Testis (tissue), 3 donors: ENCODE data around the gene AURKA. TPM values are rescaled to one million over a fixed set of nuclear protein-coding genes. Genes with fewer than 3 reads are reported as not detected.

Experiments
- DNase-seq: peaks from one replicate; pipeline ENCODE4 v3.0.0-alpha.2; 2019
- H3K27ac ChIP-seq, 2 donors: fragments of 200-600 bp; sonication (generic); one replicate each; pipeline ENCODE4 v1.5.1; 2019
- H3K27me3 ChIP-seq: fragments of 200-600 bp; sonication (generic); one replicate; pipeline ENCODE4 v1.5.1; 2019
- H3K36me3 ChIP-seq: fragments of 200-600 bp; sonication (generic); one replicate; pipeline ENCODE4 v1.5.1; 2017; ENCODE audit warnings: low read depth; ENCODE audit errors: missing control alignments
- H3K4me1 ChIP-seq: fragments of 200-600 bp; sonication (generic); one replicate; pipeline ENCODE4 v1.5.1; 2019
- H3K4me3 ChIP-seq, 2 donors: fragments of 200-600 bp; sonication (generic); one replicate each; pipeline ENCODE4 v1.5.1; 2017 to 2019
- H3K9me3 ChIP-seq: fragments of 200-600 bp; sonication (generic); one replicate; pipeline ENCODE4 v1.5.1; 2017
- POLR2A ChIP-seq: fragments of 450-650 bp; IDR thresholded peaks from one replicate; pipeline ENCODE4 v1.6.1; 2017; ENCODE audit warnings: antibody characterized with exemption, mild to moderate bottlenecking, moderate library complexity
- WGBS, 2 donors: methylation state at CpG; one replicate each; pipeline ENCODE4 v1.1.5; 2018; 5-methylcytosine and 5-hydroxymethylcytosine counted together
- intact Hi-C: fragments of 100-400 bp; cut with DNase I; formaldehyde crosslinking; loops from one replicate; pipeline ENCODE4 v1.15.1; 2023; ENCODE audit warnings: low total_unique reads
- polyA plus RNA-seq: library from polyadenylated mRNA; stranded (reverse); fragments of 350-450 nt; fragmentation: Illumina TruSeq; extraction: RNeasy Lipid Tissue Mini Kit (QIAGEN cat#74804); gene quantifications from one replicate; pipeline ENCODE4 v1.2.3, GENCODE V29; 2014; ENCODE audit warnings: low read depth, low replicate concordance; ENCODE audit not compliant: insufficient read depth
- total RNA-seq, 2 donors: library from RNA; depleted of rRNA; stranded (reverse); fragments of >200 nt; gene quantifications; one replicate each; pipeline ENCODE4 v1.2.3, GENCODE V29; 2016
- TF ChIP-seq, protein P1 (sequence below), 3 experiments: fragments of 450-650 bp in 2 of 3; fragments of 200-600 bp in 1 of 3; sonication (generic) in 1 of 3; IDR thresholded peaks; one replicate each; pipeline ENCODE4 v1.5.1; 2016 to 2019; ENCODE audit warnings: antibody characterized with exemption in 3 of 3, mild to moderate bottlenecking in 2 of 3, moderate library complexity in 1 of 3

The AURKA gene
- total and polyA plus RNA-seq, 3 donors from 2014 or later = 27.2 to 87.6 (median 35.4) TPM

DNA sequence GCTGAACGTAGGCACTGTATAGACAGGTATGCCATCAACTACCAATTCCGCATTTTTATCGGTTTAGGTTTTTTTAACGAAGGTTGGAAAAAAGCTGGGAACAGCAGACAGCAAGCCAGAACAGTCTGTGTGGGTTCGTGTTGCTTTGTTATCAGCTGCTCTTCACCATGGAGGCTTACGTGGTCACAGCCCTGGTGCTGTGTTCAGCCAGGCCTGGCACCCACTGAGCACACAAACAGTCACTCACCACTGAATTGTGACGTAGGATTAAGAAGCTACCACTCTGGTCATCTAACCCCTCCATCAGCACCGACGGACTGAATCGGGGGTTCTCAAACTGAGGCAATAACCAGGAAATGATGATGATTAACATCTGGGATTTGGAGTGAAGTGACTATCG lies 20.0 kb downstream of the AURKA start:
- H3K36me3 ChIP-seq = no peaks in the 10 kb centered on the region
- no peak for TF ChIP-seq POLR2A
- TF ChIP-seq, protein P1, sequence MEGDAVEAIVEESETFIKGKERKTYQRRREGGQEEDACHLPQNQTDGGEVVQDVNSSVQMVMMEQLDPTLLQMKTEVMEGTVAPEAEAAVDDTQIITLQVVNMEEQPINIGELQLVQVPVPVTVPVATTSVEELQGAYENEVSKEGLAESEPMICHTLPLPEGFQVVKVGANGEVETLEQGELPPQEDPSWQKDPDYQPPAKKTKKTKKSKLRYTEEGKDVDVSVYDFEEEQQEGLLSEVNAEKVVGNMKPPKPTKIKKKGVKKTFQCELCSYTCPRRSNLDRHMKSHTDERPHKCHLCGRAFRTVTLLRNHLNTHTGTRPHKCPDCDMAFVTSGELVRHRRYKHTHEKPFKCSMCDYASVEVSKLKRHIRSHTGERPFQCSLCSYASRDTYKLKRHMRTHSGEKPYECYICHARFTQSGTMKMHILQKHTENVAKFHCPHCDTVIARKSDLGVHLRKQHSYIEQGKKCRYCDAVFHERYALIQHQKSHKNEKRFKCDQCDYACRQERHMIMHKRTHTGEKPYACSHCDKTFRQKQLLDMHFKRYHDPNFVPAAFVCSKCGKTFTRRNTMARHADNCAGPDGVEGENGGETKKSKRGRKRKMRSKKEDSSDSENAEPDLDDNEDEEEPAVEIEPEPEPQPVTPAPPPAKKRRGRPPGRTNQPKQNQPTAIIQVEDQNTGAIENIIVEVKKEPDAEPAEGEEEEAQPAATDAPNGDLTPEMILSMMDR (IDR thresholded peaks at IDR 0.05) = no peak
- H3K4me1 ChIP-seq = no peaks in the 10 kb centered on the region
- no peak overlapping the region for H3K27ac ChIP-seq
- WGBS, 2 donors = 93 to 95% methylated on average over 11 of the region's 11 CpGs
- H3K4me3 ChIP-seq = no peak overlapping the region
- no peaks in the 10 kb centered on the region for H3K9me3 ChIP-seq
- H3K27me3 ChIP-seq = no peaks in the 10 kb centered on the region
- intact Hi-C loops = no loop called here
- DNase-seq = no peak

DNA sequence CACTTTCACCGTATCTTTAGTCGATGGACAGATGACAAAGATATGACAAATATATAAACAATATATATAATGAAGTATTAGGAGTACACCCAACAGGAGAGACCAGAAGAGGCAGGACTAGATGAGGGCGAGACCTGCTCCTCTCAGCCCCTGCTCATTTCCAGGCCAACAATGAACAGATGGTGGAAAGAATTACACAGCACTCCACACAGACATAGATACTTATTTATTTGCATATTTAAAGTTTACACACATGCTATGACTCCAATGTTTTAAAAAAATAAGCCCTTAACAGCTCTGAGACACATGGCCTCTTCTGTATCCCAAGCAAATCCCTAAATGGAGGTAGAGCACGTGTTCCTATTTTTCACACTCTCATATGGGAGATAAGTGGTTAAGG lies 22.8 kb downstream of the AURKA start:
- no peak overlapping the region for H3K27ac ChIP-seq
- H3K36me3 ChIP-seq = no peaks in the 10 kb centered on the region
- H3K4me1 ChIP-seq = no peaks in the 10 kb centered on the region
- H3K9me3 ChIP-seq = no peaks in the 10 kb centered on the region
- 81 to 89% methylated on average over 4 of the region's 4 CpGs for WGBS, 2 donors
- no peaks in the 10 kb centered on the region for H3K27me3 ChIP-seq
- TF ChIP-seq POLR2A = no peak
- TF ChIP-seq, protein P1 (IDR thresholded peaks at IDR 0.05) = no peak
- H3K4me3 ChIP-seq = no peak overlapping the region
- DNase-seq = no peak
- intact Hi-C loops = no loop called here

DNA sequence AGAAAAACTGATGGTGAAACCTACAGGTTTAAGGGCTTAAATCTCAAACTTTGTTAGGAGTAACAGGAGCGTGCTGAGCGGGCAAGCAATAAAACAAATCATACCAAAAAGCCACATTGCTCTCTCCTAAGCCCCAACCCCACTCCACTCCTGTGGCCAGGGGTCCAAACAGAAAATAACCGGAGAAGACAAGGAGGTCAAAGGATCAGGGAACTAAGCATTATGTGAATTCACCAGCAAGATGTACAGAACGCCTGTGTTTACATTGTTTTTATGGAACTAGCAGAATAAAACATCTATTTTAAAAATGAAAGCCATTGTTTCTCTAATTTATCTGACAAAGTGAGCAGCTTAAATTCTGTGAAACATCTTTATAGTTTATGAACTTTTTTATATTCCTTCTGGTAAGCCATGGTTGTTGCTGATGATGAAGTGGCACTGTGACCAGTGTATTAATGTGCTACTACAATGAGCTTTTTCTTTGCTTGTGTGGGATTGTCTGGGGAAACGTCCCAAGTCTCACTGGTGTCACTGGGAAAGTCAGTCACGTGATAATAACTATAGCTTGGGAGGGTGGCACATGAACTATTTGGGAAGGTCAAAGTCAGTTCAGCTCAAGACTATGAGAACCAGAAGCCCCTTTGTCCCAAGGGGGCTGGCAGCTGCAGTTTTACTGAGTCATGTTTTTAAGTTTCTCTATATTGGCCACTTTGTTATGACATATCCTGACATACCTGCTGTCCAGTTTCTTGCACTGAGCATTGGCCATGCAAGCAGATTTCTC lies 23.5 kb downstream of the AURKA start:
- H3K27me3 ChIP-seq = no peaks in the 10 kb centered on the region
- no peak overlapping the region for H3K4me3 ChIP-seq
- TF ChIP-seq, protein P1 (IDR thresholded peaks at IDR 0.05) = no peak
- no peak for TF ChIP-seq POLR2A
- H3K9me3 ChIP-seq = no peaks in the 10 kb centered on the region
- no peak overlapping the region for H3K27ac ChIP-seq
- H3K36me3 ChIP-seq = no peaks in the 10 kb centered on the region
- intact Hi-C loops = no loop called here
- WGBS, 2 donors = 75 to 76% methylated on average over 6 of the region's 6 CpGs
- no peak for DNase-seq
- no peaks in the 10 kb centered on the region for H3K4me1 ChIP-seq

DNA sequence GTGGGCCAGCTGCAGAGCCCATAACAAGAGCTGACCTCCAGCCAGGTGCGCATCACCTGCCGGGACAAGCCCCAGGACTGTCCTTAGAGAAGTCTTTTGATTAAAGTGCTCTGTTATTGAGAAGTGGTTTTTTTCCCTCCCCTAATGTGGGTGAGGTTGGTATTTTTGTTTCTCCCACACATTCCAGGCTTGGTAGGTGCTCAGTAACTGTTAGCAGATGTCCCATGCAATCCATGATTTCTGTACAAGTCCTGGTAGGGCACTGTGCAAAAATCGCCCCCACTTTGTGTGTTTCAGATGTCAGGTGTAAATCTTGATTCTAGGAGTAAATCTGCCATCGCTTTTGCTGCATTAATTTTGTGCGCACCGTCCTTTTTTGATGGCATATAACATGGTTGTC lies 28.5 kb downstream of the AURKA start:
- WGBS, 2 donors = 89 to 95% methylated on average over 6 of the region's 6 CpGs
- DNase-seq = no peak
- peaks cover 22% of the 10 kb centered on the region for H3K4me1 ChIP-seq
- no peak overlapping the region for H3K27ac ChIP-seq
- no peaks in the 10 kb centered on the region for H3K9me3 ChIP-seq
- H3K4me3 ChIP-seq = no peak overlapping the region
- no peaks in the 10 kb centered on the region for H3K27me3 ChIP-seq
- TF ChIP-seq POLR2A = no peak
- TF ChIP-seq, protein P1 (IDR thresholded peaks at IDR 0.05) = no peak
- intact Hi-C loops = no loop called here
- H3K36me3 ChIP-seq = no peaks in the 10 kb centered on the region
